Measurements from ENCODE around the gene BTLA.
"Not testable (repeated sequence)": the region's sequence is repeated elsewhere in the genome, so short reads cannot be mapped to it uniquely, and the experiment has no call there.

BTLA gene

GRCh38 chr3:112500621-112501020 lies 1.3 kb upstream of the BTLA start:
- Histone ChIP-seq H3K27me3 (ENCODE audit: control insufficient read depth, insufficient read depth, low read length) (no peaks in the 10 kb centered on the region), H3K4me1 (no peaks in the 10 kb centered on the region), H3K27ac (no peak overlapping the region), H2AFZ (no peak overlapping the region), H3K79me2 (no peaks in the 10 kb centered on the region), H3K4me2 (ENCODE audit: low read length) (no peak overlapping the region), H3K9me3 (ENCODE audit: control insufficient read depth, low read length) (no peaks in the 10 kb centered on the region), H3K4me3 (ENCODE audit: low read depth, low read length) (no peak overlapping the region), H3K36me3 (ENCODE audit: control insufficient read depth, insufficient read depth, low read length) (no peaks in the 10 kb centered on the region), H3K9ac (no peak overlapping the region)
- TF ChIP-seq CTCF (IDR thresholded peaks at IDR 0.05) = no peak

GRCh38 chr3:112497897-112498548 lies 1.2 kb downstream of the BTLA start:
- H3K4me3 ChIP-seq (ENCODE audit: low read depth, low read length) = no peak overlapping the region
- H3K9ac ChIP-seq = no peak overlapping the region
- no peaks in the 10 kb centered on the region for H3K27me3 ChIP-seq (ENCODE audit: control insufficient read depth, insufficient read depth, low read length)
- H3K4me2 ChIP-seq (ENCODE audit: low read length) = no peak overlapping the region
- H3K9me3 ChIP-seq (ENCODE audit: control insufficient read depth, low read length) = no peaks in the 10 kb centered on the region
- H3K36me3 ChIP-seq (ENCODE audit: control insufficient read depth, insufficient read depth, low read length) = no peaks in the 10 kb centered on the region
- no peaks in the 10 kb centered on the region for H3K79me2 ChIP-seq
- no peak for TF ChIP-seq CTCF (IDR thresholded peaks at IDR 0.05)
- no peaks in the 10 kb centered on the region for H3K4me1 ChIP-seq
- H3K27ac ChIP-seq = no peak overlapping the region
- no peak overlapping the region for H2AFZ ChIP-seq

GRCh38 chr3:112496366-112497067 lies 2.8 kb downstream of the BTLA start:
- Histone ChIP-seq H3K36me3 (ENCODE audit: control insufficient read depth, insufficient read depth, low read length) (no peaks in the 10 kb centered on the region), H3K27ac (no peak overlapping the region), H3K79me2 (no peaks in the 10 kb centered on the region), H3K4me2 (ENCODE audit: low read length) (no peak overlapping the region), H3K4me1 (no peaks in the 10 kb centered on the region), H3K4me3 (ENCODE audit: low read depth, low read length) (no peak overlapping the region), H3K27me3 (ENCODE audit: control insufficient read depth, insufficient read depth, low read length) (no peaks in the 10 kb centered on the region), H3K9ac (no peak overlapping the region), H2AFZ (no peak overlapping the region), H3K9me3 (ENCODE audit: control insufficient read depth, low read length) (no peaks in the 10 kb centered on the region)
- TF ChIP-seq CTCF (IDR thresholded peaks at IDR 0.05) = no peak

- not testable (repeated sequence) for H3K27me3 ChIP-seq (ENCODE audit: control insufficient read depth, insufficient read depth, low read length); H3K79me2 ChIP-seq; H3K4me3 ChIP-seq (ENCODE audit: low read depth, low read length); H3K9ac ChIP-seq; H3K4me1 ChIP-seq; H3K4me2 ChIP-seq (ENCODE audit: low read length); H2AFZ ChIP-seq; H3K9me3 ChIP-seq (ENCODE audit: control insufficient read depth, low read length); H3K27ac ChIP-seq; H3K36me3 ChIP-seq (ENCODE audit: control insufficient read depth, insufficient read depth, low read length)
Observed at GRCh38 chr3:112494448-112494767, 4.9 kb downstream of the BTLA start.

GRCh38 chr3:112492124-112492523 lies 7.1 kb downstream of the BTLA start:
- Histone ChIP-seq H3K4me2 (ENCODE audit: low read length) (no peak overlapping the region), H2AFZ (no peak overlapping the region), H3K4me3 (ENCODE audit: low read depth, low read length) (no peak overlapping the region), H3K79me2 (no peaks in the 10 kb centered on the region), H3K9ac (no peak overlapping the region), H3K9me3 (ENCODE audit: control insufficient read depth, low read length) (no peaks in the 10 kb centered on the region), H3K36me3 (ENCODE audit: control insufficient read depth, insufficient read depth, low read length) (no peaks in the 10 kb centered on the region), H3K4me1 (no peaks in the 10 kb centered on the region), H3K27me3 (ENCODE audit: control insufficient read depth, insufficient read depth, low read length) (no peaks in the 10 kb centered on the region), H3K27ac (no peak overlapping the region)
- TF ChIP-seq CTCF (IDR thresholded peaks at IDR 0.05) = no peak
